Chondrocyte (in vitro differentiated cells): ENCODE measurements around the gene SLC10A1. TPM values are rescaled to one million over a fixed set of nuclear protein-coding genes. Genes with fewer than 3 reads are reported as not detected.

ENCODE experiments used
- DNase-seq: peaks from one replicate; pipeline ENCODE4 v3.0.0; 2021; ENCODE audit warnings: mixed read lengths, low spot score
- H3K27ac Mint-ChIP-seq: one replicate; pipeline ENCODE4 v1.8.0; 2021; ENCODE audit warnings: mild to moderate bottlenecking, moderate library complexity, mixed read lengths; ENCODE audit not compliant: unreplicated experiment
- H3K27me3 Mint-ChIP-seq: 2 replicates; pipeline ENCODE4 v1.8.0; 2021; ENCODE audit warnings: low read depth, mixed read lengths
- H3K36me3 Mint-ChIP-seq: 2 replicates; pipeline ENCODE4 v1.8.0; 2021; ENCODE audit warnings: low read depth, mixed read lengths
- H3K4me1 Mint-ChIP-seq: 2 replicates; pipeline ENCODE4 v1.8.0; 2021; ENCODE audit warnings: low read depth, mild to moderate bottlenecking, mixed read lengths
- H3K4me3 Mint-ChIP-seq: one replicate; pipeline ENCODE4 v1.8.0; 2021; ENCODE audit warnings: mild to moderate bottlenecking, moderate library complexity, mixed read lengths; ENCODE audit not compliant: unreplicated experiment
- H3K9me3 Mint-ChIP-seq: 2 replicates; pipeline ENCODE4 v1.8.0; 2021; ENCODE audit warnings: low read depth, mixed read lengths
- CTCF ChIP-seq: fragments of 200-600 bp; sonication (generic); IDR thresholded peaks from 2 replicates; pipeline ENCODE4 v1.5.0; 2021; ENCODE audit warnings: antibody characterized with exemption, mild to moderate bottlenecking, moderate library complexity
- total RNA-seq: library from RNA; stranded (reverse); gene quantifications from 3 replicates; pipeline ENCODE4 v1.2.1, GENCODE V29; 2021

Gene SLC10A1
- total RNA-seq, 1 donor from 2014 or later: not detected

- TF ChIP-seq CTCF: no peak
- DNase-seq: no peak
- Mint-ChIP-seq H3K27me3 (no peaks in the 10 kb centered on the region), H3K4me1 (no peaks in the 10 kb centered on the region), H3K9me3 (no peaks in the 10 kb centered on the region), H3K36me3 (no peaks in the 10 kb centered on the region), H3K4me3 (no peak overlapping the region), H3K27ac (no peak overlapping the region)
Measured at GRCh38 chr14:69755296-69755695, 41.7 kb downstream of the SLC10A1 start.

GRCh38 chr14:69754487-69754886 lies 42.6 kb downstream of the SLC10A1 start:
- DNase-seq: no peak
- Mint-ChIP-seq H3K27me3 (no peaks in the 10 kb centered on the region), H3K4me3 (no peak overlapping the region), H3K4me1 (no peaks in the 10 kb centered on the region), H3K27ac (no peak overlapping the region), H3K36me3 (no peaks in the 10 kb centered on the region), H3K9me3 (no peaks in the 10 kb centered on the region)
- no peak for TF ChIP-seq CTCF

- H3K27ac Mint-ChIP-seq: no peak overlapping the region
Measured at GRCh38 chr14:69753860-69754259, 43.2 kb downstream of the SLC10A1 start.

GRCh38 chr14:69752773-69753172 lies 44.3 kb downstream of the SLC10A1 start:
- no peak overlapping the region for H3K27ac Mint-ChIP-seq
- DNase-seq: no peak
- no peaks in the 10 kb centered on the region for H3K9me3 Mint-ChIP-seq
- TF ChIP-seq CTCF: no peak
- no peaks in the 10 kb centered on the region for H3K36me3 Mint-ChIP-seq
- no peaks in the 10 kb centered on the region for H3K27me3 Mint-ChIP-seq
- H3K4me3 Mint-ChIP-seq: no peak overlapping the region
- H3K4me1 Mint-ChIP-seq: no peaks in the 10 kb centered on the region

More at GRCh38 chr14:69753860-69754259, 43.2 kb downstream of the SLC10A1 start:
- H3K36me3 Mint-ChIP-seq: no peaks in the 10 kb centered on the region
- no peak for DNase-seq
- no peaks in the 10 kb centered on the region for H3K4me1 Mint-ChIP-seq
- TF ChIP-seq CTCF: no peak
- H3K9me3 Mint-ChIP-seq: no peaks in the 10 kb centered on the region
- H3K27me3 Mint-ChIP-seq: no peaks in the 10 kb centered on the region
- H3K4me3 Mint-ChIP-seq: no peak overlapping the region

- no peak for TF ChIP-seq CTCF
- no peaks in the 10 kb centered on the region for H3K9me3 Mint-ChIP-seq
- H3K4me3 Mint-ChIP-seq: no peak overlapping the region
- DNase-seq: no peak
- no peaks in the 10 kb centered on the region for H3K27me3 Mint-ChIP-seq
- no peaks in the 10 kb centered on the region for H3K36me3 Mint-ChIP-seq
- H3K27ac Mint-ChIP-seq: no peak overlapping the region
- no peaks in the 10 kb centered on the region for H3K4me1 Mint-ChIP-seq
Measured at GRCh38 chr14:69750495-69750894, 46.5 kb downstream of the SLC10A1 start.
